Nephron (organoid): ENCODE data around the gene RAB27A.

ENCODE experiments used
- H3K27ac Mint-ChIP-seq, 3 experiments: 2 replicates each; pipeline ENCODE4 v1.8.0; 2020; ENCODE audit warnings: mixed read lengths in 3 of 3, mild to moderate bottlenecking in 2 of 3, moderate library complexity in 1 of 3
- H3K27me3 Mint-ChIP-seq: 2 replicates; pipeline ENCODE4 v1.8.0; 2021; ENCODE audit warnings: low read depth, mild to moderate bottlenecking, moderate library complexity, mixed read lengths
- H3K36me3 Mint-ChIP-seq: 2 replicates; pipeline ENCODE4 v1.8.0; 2020; ENCODE audit warnings: low read depth, mixed read lengths
- H3K4me1 Mint-ChIP-seq: 2 replicates; pipeline ENCODE4 v1.8.0; 2020; ENCODE audit warnings: mixed read lengths
- H3K4me3 Mint-ChIP-seq, 3 experiments: 2 replicates each; pipeline ENCODE4 v1.8.0; 2020; ENCODE audit warnings: mild to moderate bottlenecking in 3 of 3, mixed read lengths in 3 of 3, moderate library complexity in 2 of 3
- H3K9me3 Mint-ChIP-seq: 2 replicates; pipeline ENCODE4 v1.8.0; 2020; ENCODE audit warnings: mixed read lengths
- TF ChIP-seq, protein P1 (sequence below), 3 experiments: fragments of 200-600 bp; sonication (generic); IDR thresholded peaks; one replicate each; pipeline ENCODE4 v1.5.0; 2021; ENCODE audit warnings: antibody characterized with exemption in 3 of 3; ENCODE audit not compliant: unreplicated experiment in 3 of 3

RAB27A gene

DNA sequence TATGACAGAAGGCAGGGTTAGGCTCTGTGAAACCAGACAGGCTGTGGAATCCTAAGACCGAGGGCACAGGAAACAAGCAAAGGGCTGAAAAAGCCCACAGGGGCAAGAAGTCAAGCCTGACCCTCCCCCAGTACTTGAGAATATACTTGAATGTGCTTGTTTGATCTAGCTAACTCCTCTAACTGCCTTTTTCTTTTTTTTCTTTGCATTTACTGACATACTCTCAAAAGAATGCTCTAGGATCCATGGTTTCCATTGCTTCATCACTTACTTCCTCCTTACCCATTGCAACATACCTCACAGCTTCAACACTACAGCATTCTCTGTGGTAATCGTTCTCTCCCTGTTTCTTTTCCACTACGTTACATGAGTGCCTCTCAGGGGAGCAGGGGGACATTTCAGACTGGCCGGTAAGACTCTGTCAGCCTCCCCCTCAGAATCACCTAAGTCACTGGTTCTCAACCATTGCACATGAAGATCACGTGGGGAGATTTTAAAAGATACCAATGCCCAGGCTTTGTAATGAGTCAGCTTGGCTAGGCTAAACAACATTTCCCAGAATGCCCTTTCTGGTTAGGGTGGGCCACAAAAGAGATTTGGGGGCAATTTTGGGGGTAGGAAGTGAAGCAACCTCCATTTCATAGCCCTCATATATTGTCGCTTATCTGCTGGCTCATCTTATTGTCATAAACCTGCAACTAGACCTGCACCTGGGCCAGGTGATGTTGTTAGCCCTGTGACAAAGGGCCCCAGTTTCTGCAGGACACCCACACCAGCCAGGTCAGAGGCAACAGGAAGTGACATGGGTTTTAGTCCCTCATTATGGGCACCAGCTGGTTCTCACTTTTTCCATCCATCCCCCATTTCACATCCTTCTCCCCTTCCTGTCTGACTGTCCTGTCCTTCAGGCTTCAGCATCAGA lies 68.3 kb downstream of the RAB27A start:
- no peak overlapping the region for H3K4me3 Mint-ChIP-seq
- H3K27ac Mint-ChIP-seq: no peak overlapping the region
- no peaks in the 10 kb centered on the region for H3K4me1 Mint-ChIP-seq
- H3K9me3 Mint-ChIP-seq: no peaks in the 10 kb centered on the region
- H3K36me3 Mint-ChIP-seq: no peaks in the 10 kb centered on the region
- TF ChIP-seq, protein P1, sequence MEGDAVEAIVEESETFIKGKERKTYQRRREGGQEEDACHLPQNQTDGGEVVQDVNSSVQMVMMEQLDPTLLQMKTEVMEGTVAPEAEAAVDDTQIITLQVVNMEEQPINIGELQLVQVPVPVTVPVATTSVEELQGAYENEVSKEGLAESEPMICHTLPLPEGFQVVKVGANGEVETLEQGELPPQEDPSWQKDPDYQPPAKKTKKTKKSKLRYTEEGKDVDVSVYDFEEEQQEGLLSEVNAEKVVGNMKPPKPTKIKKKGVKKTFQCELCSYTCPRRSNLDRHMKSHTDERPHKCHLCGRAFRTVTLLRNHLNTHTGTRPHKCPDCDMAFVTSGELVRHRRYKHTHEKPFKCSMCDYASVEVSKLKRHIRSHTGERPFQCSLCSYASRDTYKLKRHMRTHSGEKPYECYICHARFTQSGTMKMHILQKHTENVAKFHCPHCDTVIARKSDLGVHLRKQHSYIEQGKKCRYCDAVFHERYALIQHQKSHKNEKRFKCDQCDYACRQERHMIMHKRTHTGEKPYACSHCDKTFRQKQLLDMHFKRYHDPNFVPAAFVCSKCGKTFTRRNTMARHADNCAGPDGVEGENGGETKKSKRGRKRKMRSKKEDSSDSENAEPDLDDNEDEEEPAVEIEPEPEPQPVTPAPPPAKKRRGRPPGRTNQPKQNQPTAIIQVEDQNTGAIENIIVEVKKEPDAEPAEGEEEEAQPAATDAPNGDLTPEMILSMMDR (IDR thresholded peaks at IDR 0.05; ENCODE audit: unreplicated experiment in 3 of 3): no peak
- no peaks in the 10 kb centered on the region for H3K27me3 Mint-ChIP-seq

DNA sequence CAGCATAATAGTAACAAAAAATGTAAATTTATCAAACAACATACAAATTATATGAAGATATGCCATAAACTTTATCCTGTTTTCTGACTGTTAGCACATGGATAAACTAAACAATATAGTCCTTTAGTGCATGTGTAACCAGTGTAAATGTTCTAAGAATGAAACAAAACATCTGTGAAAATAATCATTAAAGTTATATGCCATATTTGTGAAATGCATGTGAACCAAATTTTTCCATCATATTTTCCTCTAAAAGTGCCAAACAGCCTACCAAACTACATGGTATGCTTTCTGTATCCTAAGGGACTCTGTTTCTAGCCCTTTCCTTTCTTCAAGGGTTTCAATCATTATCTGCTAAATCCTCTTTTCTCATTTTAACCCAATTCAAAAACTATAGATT lies 69.0 kb downstream of the RAB27A start:
- Mint-ChIP-seq H3K9me3 (no peaks in the 10 kb centered on the region), H3K27ac (no peak overlapping the region), H3K27me3 (no peaks in the 10 kb centered on the region), H3K4me1 (no peaks in the 10 kb centered on the region), H3K36me3 (no peaks in the 10 kb centered on the region), H3K4me3 (no peak overlapping the region)
- TF ChIP-seq, protein P1 (IDR thresholded peaks at IDR 0.05; ENCODE audit: unreplicated experiment in 3 of 3): no peak

DNA sequence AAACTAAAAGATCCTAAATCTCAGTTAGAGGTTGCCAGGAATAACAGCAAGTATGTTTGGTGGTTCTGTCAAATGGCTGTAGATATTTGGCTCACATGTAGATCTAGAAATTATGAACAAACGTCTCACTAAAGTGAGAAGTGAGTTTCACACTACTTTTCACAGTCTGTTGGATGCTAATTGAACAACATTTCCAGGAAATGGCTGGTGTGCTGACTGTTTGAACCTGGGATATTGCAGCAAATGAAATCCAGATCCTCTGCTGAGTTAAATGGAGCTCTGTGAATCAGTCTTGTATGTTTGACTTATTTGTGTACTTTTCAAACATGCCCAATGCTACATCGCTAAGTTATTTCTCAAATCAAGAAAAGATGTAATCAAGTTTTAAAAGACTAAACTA lies 71.6 kb downstream of the RAB27A start:
- no peak overlapping the region for H3K4me3 Mint-ChIP-seq
- no peak overlapping the region for H3K27ac Mint-ChIP-seq
- TF ChIP-seq, protein P1 (IDR thresholded peaks at IDR 0.05; ENCODE audit: unreplicated experiment in 3 of 3): no peak
- no peaks in the 10 kb centered on the region for H3K27me3 Mint-ChIP-seq
- no peaks in the 10 kb centered on the region for H3K4me1 Mint-ChIP-seq
- no peaks in the 10 kb centered on the region for H3K36me3 Mint-ChIP-seq
- no peaks in the 10 kb centered on the region for H3K9me3 Mint-ChIP-seq

DNA sequence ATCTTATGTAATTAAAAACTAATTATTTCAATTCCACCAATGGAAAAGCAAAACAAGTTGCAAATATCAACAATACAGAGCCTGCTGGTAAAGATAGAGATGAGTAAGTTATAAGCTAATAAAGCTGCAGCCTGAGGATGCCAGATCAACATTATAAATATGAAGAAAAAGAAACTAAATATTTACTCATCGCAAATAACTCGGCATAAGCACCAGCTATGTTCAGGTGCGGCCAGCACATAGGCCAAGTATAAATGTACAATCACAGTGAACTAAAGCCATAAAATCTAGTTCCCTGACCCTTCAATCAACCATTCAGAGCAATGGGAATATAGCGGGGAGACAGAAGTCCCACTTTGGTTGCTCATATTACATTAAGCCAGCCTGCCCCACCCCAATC lies 85.1 kb downstream of the RAB27A start:
- H3K4me3 Mint-ChIP-seq: no peak overlapping the region
- H3K4me1 Mint-ChIP-seq: no peaks in the 10 kb centered on the region
- H3K36me3 Mint-ChIP-seq: no peaks in the 10 kb centered on the region
- no peak overlapping the region for H3K27ac Mint-ChIP-seq
- H3K9me3 Mint-ChIP-seq: no peaks in the 10 kb centered on the region
- TF ChIP-seq, protein P1 (IDR thresholded peaks at IDR 0.05; ENCODE audit: unreplicated experiment in 3 of 3): no peak
- no peaks in the 10 kb centered on the region for H3K27me3 Mint-ChIP-seq

DNA sequence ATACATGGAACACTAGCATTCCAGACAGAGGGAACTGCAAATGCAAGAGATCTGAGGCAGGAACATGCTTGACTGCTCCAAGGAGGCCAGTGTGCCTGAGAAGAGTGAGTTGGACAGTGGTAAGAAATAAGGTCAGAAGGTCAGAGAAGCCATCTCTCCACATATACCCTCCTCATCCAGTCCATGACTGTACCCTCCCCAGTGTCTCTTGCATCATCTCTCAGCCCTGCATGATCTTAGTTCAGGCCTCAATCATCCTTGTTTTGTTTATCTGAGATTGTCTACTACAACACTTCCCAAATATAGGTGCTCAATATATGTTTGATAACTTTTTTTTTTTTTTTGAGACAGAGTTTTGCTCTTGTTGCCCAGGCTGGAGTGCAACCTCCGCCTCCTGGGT lies 87.4 kb downstream of the RAB27A start:
- no peak overlapping the region for H3K27ac Mint-ChIP-seq
- TF ChIP-seq, protein P1 (IDR thresholded peaks at IDR 0.05; ENCODE audit: unreplicated experiment in 3 of 3): no peak
- no peaks in the 10 kb centered on the region for H3K36me3 Mint-ChIP-seq
- no peaks in the 10 kb centered on the region for H3K4me1 Mint-ChIP-seq
- H3K4me3 Mint-ChIP-seq: no peak overlapping the region
- peaks cover 3% of the 10 kb centered on the region for H3K9me3 Mint-ChIP-seq
- H3K27me3 Mint-ChIP-seq: no peaks in the 10 kb centered on the region

DNA sequence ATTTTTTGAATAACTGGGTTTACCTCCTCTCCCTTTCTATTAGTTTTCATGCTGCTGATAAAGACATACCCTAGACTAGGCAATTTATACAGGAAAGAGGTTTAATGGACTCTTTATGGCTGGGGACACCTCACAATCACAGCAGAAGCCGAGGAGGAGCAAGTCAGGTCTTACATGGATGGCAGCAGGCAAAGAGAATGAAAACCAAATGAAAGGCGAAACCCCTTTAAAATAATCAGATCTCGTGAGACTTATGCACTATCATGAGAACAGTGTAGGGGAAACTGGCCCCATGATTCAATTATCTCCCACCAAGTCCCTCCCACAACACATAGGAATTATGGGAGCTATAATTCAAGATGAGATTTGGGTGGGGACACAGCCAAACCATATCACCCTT lies 90.9 kb downstream of the RAB27A start:
- H3K36me3 Mint-ChIP-seq: no peaks in the 10 kb centered on the region
- peak overlapping the region; percentile 43 to 70 (median 56) for H3K4me3 Mint-ChIP-seq
- no peaks in the 10 kb centered on the region for H3K4me1 Mint-ChIP-seq
- H3K27me3 Mint-ChIP-seq: no peaks in the 10 kb centered on the region
- H3K9me3 Mint-ChIP-seq: peaks cover 3% of the 10 kb centered on the region
- H3K27ac Mint-ChIP-seq: peak overlapping the region in 2 of 3 experiments; percentile 29 to 40
- TF ChIP-seq, protein P1 (IDR thresholded peaks at IDR 0.05; ENCODE audit: unreplicated experiment in 3 of 3): no peak
